ENCODE measurements around the gene MRTFA. TPM values are rescaled to one million over a fixed set of nuclear protein-coding genes. Genes with fewer than 3 reads are reported as not detected.

The MRTFA gene
- total and polyA plus RNA-seq, 9 of the 15 experiments (the other 6 are each of a cell fraction or from before 2014, with no cell fraction given): 0.84 to 21.1 (median 3.7) TPM

- TF ChIP-seq GATAD2A (IDR thresholded peaks at IDR 0.05) (no peak), SREBF1 (IDR thresholded peaks at IDR 0.05; ENCODE audit: borderline replicate concordance, low read depth, low read length) (no peak), ZHX1 (conservative IDR thresholded peaks at IDR 0.05; ENCODE audit: low read length) (no peak), ZNF644 (tag; IDR thresholded peaks at IDR 0.05; ENCODE audit: low read depth) (no peak), MAZ (CRISPR knock-in tag; conservative IDR thresholded peaks at IDR 0.05 in 1 of 2, IDR thresholded peaks at IDR 0.05 in 1 of 2) (no peak), ESRRA (IDR thresholded peaks at IDR 0.05; ENCODE audit: borderline replicate concordance, low read depth) (no peak; the same call in 1 of the 2 replicates), TRIM24 (IDR thresholded peaks at IDR 0.05) (peak in 1 of 2 experiments; percentile 43; a peak in 2 of 4 replicates), ZNF184 (CRISPR knock-in tag; IDR thresholded peaks at IDR 0.05) (no peak), BHLHE40 (IDR thresholded peaks at IDR 0.05; ENCODE audit: low read length) (peak; percentile 20; the same call in 1 of the 2 replicates), FOXA1 (IDR thresholded peaks at IDR 0.05; ENCODE audit: borderline replicate concordance) (no peak), E2F3 (CRISPR knock-in tag; IDR thresholded peaks at IDR 0.05) (no peak), SRSF7 (optimal IDR thresholded peaks at IDR 0.05; ENCODE audit: low read depth, low read length) (no peak), DPF2 (IDR thresholded peaks at IDR 0.05) (peak; percentile 89), CEBPG (CRISPR knock-in tag; IDR thresholded peaks at IDR 0.05) (no peak), CEBPG (tag; conservative IDR thresholded peaks at IDR 0.05 in 1 of 2, IDR thresholded peaks at IDR 0.05 in 1 of 2) (peak in 1 of 2 experiments; percentile 37; a peak in 1 of 4 replicates), ELF4 (CRISPR knock-in tag; IDR thresholded peaks at IDR 0.05) (no peak), HDAC8 (tag; IDR thresholded peaks at IDR 0.05) (no peak), ZNF140 (CRISPR knock-in tag; IDR thresholded peaks at IDR 0.05) (no peak), CREM (IDR thresholded peaks at IDR 0.05; ENCODE audit: low read depth) (peak; percentile 53; the same call in 1 of the 2 replicates)
- TF ChIP-seq, protein P1, sequence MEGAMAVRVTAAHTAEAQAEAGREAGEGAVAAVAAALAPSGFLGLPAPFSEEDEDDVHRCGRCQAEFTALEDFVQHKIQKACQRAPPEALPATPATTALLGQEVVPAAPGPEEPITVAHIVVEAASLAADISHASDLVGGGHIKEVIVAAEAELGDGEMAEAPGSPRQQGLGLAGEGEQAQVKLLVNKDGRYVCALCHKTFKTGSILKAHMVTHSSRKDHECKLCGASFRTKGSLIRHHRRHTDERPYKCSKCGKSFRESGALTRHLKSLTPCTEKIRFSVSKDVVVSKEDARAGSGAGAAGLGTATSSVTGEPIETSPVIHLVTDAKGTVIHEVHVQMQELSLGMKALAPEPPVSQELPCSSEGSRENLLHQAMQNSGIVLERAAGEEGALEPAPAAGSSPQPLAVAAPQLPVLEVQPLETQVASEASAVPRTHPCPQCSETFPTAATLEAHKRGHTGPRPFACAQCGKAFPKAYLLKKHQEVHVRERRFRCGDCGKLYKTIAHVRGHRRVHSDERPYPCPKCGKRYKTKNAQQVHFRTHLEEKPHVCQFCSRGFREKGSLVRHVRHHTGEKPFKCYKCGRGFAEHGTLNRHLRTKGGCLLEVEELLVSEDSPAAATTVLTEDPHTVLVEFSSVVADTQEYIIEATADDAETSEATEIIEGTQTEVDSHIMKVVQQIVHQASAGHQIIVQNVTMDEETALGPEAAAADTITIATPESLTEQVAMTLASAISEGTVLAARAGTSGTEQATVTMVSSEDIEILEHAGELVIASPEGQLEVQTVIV (CRISPR knock-in tag; IDR thresholded peaks at IDR 0.05; ENCODE audit: borderline replicate concordance): no peak
- TF ChIP-seq, protein P2, sequence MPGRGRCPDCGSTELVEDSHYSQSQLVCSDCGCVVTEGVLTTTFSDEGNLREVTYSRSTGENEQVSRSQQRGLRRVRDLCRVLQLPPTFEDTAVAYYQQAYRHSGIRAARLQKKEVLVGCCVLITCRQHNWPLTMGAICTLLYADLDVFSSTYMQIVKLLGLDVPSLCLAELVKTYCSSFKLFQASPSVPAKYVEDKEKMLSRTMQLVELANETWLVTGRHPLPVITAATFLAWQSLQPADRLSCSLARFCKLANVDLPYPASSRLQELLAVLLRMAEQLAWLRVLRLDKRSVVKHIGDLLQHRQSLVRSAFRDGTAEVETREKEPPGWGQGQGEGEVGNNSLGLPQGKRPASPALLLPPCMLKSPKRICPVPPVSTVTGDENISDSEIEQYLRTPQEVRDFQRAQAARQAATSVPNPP (IDR thresholded peaks at IDR 0.05; ENCODE audit: borderline replicate concordance, insufficient read depth, insufficient read length): no peak
Observed at GRCh38 chr22:40499209-40499623, 137.3 kb downstream of the MRTFA start (continued).
